ENCODE measurements around the gene C1QTNF8.

- TF ChIP-seq CTCF (IDR thresholded peaks at IDR 0.05) (no peak), POLR2A (IDR thresholded peaks at IDR 0.05) (no peak)
These were observed 5.1 kb upstream of the C1QTNF8 start for GRCh38 chr16:1101133-1101532.

Data from upper lobe of left lung (tissue), 4 donors.